Measurements from ENCODE around the gene ZNF605. TPM values are rescaled to one million over a fixed set of nuclear protein-coding genes. Genes with fewer than 3 reads are reported as not detected.
"Not testable (repeated sequence)": the region's sequence is repeated elsewhere in the genome, so short reads cannot be mapped to it uniquely, and the experiment has no call there.

ZNF605 gene
- 5.7 and 7.1 TPM in 2 replicates for total RNA-seq (2014; rRNA removed; shearing (Covaris generic))

DNA sequence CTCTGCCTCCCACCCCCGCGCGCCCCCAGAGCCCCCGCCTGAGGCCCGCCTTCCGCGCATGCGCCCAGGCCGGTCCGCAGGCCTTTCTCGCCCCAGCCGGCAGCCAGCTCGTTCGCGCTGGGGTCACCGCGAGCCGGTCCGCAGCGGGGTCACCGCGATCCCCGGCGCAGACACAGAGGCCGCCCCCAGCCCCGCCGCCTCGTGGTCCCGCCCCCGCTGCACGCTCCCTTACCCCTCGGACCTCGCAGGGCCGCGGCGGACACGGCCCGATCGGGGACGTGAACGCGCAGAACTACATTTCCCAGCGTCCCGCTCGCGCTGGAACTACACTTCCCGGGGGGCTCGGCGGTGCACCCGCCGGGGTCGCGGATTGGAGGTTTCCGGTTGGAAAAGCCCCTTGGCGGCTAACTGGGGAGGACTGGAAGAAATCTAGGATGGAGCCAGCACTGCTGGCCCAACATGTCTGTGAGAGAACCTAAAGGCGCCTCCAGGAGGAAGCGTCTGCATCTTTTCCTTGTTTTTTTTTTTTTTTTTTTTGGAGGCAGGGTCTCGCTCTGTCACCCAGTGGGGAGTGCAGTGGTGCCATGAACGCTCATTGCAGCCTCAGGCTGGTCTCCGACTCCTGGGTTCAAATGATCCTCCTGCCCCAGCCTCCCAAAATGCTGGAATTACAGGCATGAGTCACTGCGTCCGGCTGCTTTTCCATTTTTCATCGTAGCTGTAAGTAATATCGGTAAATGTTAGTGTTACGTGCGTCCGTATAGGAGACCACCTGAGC lies at the start of gene ZNF605:
TSS of gene ZNF605 (minus strand) at position 296 of the 778 bp plus-strand sequence. CDS start 10,671 bp downstream, outside the sequence.
- in situ Hi-C loops (cut with HindIII; ENCODE audit: low sequenced_read_pairs) = no loop called here
- DNase-seq (ENCODE audit: low spot score) = peak; percentile 88

DNA sequence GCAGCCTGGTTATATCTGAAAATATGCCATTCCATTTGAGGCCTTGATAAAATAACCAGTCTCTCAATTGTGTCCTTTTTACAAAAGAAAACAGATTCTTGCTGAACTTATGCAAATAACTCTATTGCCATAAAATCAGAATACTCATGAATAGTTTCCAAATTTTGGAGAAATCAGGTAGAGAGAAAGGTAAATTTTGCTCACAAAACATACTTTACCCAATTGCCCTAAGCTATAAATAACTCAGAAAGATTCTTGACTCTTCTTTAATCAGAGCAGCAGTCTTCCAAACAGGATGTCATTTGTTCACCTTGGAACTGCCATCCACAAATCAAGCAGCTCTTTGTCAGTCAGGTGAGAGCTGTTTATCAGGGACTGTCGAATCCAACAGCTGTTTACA lies 42.6 kb upstream of the ZNF605 start:
- in situ Hi-C loops (cut with HindIII; ENCODE audit: low sequenced_read_pairs) = no loop called here
- DNase-seq (ENCODE audit: low spot score) = no peak

DNA sequence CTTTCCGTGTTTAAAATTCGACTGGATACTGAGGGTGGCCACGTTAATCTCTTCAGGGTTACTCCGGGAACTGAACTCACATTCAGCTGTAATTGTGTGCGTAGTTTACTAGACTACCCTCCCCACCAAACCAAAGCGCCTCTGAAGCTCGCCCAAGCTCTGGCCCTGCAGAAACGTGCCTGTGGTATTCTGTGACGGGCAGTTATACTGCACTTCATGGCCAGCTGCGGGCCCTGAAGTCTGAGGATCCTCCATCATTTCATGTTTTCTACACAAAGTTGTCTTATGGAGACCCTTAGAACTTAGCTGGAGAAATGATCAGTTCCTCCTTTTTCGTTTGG lies 30.7 kb upstream of the ZNF605 start:
- peak; percentile 1 for DNase-seq (ENCODE audit: low spot score)
- in situ Hi-C loops (cut with HindIII; ENCODE audit: low sequenced_read_pairs) = no loop called here

DNA sequence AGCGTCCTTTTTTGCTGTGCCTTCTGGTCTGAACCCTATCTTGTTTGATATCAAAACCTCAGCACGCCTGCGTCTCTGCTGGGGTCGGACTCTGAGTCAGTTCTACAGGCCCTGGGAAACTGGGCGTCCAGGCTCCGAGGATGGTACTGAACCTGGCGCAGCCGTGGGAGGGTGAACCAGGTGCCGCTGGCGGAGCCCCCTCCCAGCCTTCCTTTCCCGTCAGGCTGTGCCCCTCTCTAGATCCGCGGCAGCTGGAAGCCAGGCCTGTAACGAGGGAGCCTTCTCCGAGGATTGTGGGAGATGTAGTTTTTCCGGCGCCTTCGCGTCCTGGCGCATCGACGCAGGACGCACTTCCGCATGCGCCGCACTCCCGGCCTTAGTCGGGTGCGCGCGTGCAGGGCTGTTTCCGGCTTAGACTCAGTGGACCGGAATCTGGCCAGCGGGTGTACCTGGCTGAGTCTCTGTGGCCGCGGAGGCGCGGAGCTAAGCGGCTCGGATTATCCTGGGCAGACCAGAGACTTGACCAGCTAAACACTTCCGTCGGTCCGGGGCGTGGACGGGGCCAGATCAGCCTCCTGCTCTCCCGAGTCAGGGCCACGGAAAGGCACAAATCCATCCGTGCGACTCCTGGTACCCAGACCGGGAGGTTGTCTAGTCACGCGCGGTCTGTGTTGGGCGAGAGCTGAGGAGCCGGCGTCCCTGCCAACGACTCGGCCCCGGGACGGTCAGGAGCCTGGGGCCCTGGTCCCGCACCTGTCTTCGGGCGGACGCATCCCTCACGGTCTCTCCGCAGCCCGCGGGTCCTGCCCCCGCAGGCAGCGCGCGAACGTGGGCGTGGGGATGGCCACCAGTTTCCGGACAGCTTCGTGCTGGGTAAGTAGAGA lies 30.1 kb upstream of the ZNF605 start, which contains the start of gene ZNF26:
TSS of gene ZNF26 (plus strand) at position 367 of the 884 bp plus-strand sequence. CDS start at position 841, 474 bp downstream.
- in situ Hi-C loops (cut with HindIII; ENCODE audit: low sequenced_read_pairs) = no loop called here
- peak; percentile 96 for DNase-seq (ENCODE audit: low spot score)

DNA sequence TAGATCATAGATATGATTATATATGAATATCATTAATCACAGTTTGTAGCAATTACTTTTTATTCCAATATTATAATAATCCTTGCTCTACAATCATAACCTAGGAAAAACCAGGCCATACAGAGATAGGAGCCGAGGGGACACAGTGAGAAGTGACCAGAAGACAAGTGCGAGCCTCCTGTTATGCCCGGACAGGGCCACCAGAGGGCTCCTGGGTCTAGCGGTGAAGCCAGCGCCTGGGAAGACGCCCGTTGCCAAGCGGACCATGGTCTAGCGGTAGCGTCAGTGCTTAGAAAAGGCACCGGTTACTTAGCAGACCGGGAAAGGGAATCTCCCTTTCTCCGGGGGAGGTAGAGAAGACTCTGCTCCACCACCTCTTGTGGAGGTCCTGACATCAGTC lies 20.8 kb upstream of the ZNF605 start:
- DNase-seq (ENCODE audit: low spot score); in situ Hi-C loops (cut with HindIII; ENCODE audit: low sequenced_read_pairs): not testable (repeated sequence)

DNA sequence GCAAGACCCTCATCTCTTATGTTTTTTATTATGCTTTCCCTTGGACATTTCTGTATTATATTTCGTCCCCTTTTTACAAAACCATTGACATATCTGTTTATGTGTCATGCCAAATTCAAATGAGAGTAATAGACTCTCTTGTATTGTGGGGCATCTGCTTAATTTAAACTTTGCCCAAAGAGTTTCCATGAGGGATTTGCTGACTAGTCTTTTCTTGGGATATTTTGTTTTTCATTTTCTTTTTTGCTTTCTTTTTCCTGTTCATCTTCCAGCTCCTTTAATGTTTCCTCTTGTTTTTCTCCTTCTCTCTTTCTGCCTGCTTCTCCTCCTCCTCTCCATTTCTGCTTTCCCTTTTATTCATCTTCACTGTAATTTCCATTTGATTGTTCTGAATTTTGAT lies 16.3 kb upstream of the ZNF605 start:
- DNase-seq (ENCODE audit: low spot score) = no peak
- in situ Hi-C loops (cut with HindIII; ENCODE audit: low sequenced_read_pairs) = no loop called here

DNA sequence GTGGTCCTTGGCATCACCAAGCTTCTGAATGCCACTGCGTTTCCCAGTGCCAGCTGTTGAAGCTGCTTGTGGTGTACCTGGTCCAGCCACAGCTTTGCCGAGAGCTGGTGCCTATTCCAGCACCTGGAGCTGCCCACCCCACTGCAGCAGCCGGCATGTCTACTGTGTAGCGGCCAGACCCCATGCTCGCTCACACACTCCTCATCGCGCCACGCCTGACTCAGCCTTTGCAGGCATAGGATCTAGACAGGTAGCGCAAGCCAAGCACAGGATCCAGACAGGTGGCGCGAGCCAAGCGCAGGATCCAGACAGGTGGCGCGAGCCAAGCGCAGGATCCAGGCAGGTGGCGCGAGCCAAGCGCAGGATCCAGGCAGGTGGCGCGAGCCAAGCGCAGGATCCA lies 11.6 kb upstream of the ZNF605 start:
- DNase-seq (ENCODE audit: low spot score) = no peak
- in situ Hi-C loops (cut with HindIII; ENCODE audit: low sequenced_read_pairs) = no loop called here

DNA sequence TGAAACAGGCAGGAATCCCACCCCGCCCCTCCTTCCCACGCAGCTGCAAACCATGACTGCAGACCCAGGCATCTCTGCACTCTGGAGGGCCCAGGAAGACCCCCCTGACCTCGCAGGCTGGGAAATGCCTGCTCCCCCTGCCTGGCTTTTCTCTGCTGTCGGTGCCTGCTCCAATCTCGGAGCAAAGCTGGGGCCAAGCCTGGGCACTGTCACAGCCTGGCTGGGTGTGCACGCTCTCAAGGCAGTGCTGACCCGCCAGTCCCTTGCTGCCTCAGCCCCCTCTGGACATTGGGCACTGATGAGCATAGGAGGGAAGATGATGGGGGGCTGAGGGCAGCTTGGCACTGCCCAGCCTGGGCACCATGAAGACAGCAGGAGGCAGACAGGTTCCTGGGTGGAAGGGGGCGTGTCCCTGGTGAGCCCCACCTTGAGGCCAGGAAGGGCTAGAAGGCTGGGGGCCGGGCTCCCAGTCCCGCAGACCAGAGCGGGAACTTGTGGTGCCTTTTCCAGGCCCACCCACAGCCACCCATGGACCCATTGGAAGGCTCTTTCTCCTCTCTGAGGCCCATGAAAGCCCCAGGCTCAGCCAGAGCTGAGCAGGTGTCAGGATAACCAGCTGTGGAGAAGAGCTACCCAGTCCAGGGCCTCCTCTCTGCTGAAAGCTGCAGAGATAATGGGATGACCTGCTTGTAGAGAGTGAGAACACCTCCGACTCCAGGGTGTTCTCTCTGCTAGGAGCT lies 10.7 kb upstream of the ZNF605 start:
- in situ Hi-C loops (cut with HindIII; ENCODE audit: low sequenced_read_pairs) = no loop called here
- no peak for DNase-seq (ENCODE audit: low spot score)

DNA sequence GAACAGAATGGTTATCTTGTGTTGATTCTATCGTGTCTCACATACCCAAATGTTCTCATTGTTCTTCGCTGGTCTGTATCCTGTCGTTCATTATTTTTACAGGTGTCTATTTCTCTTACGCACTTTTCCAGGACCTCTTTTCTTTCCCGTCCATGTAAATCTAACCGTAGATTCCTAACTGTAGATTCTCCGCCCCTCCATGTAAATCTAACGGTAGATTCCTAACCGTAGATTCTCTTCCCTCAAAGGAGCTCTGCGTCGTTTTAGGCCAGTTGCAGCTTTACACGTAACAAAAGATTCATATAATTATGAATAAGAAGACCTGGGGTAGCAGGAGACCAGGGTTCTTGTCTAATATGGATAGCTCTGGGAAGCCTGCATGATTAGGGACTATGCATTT lies 9.7 kb upstream of the ZNF605 start:
- in situ Hi-C loops (cut with HindIII; ENCODE audit: low sequenced_read_pairs) = no loop called here
- DNase-seq (ENCODE audit: low spot score) = no peak

DNA sequence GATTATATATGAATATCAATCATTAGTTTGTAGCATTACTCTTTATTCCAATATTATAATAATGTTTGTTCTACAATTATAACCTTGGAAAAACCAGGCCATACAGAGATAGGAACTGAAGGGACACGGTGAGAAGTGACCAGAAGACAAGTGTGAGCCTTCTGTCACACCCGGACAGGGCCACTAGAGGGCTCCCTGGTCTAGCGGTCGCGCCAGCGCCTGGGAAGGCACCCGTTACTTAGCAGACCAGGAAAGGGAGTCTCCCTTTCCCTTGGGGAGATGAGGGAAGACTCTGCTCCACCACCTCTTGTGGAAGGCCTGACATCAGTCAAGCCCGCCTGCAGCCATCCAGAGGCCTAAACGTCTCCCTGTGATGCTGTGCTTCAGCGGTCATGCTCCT lies 7.8 kb upstream of the ZNF605 start:
- DNase-seq (ENCODE audit: low spot score) = peak; percentile 2
- in situ Hi-C loops (cut with HindIII; ENCODE audit: low sequenced_read_pairs) = not testable (repeated sequence)

DNA sequence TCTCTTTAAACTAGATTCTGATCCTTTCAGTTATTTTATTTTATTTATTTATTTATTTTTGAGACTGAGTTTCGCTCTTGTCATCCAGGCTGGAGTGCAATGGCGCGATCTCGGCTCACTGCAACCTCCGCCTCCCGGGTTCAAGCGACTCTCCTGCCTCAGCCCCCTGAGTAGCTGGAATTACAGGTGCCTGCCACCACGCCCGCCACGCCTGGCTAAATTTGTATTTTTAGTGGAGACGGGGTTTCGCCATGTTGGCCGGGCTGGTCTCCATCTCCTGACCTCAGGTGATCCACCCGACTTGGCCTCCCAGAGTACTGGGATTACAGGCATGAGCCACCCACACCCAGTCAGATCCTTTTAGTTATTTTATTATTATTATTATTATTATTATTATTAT lies 5.7 kb upstream of the ZNF605 start:
- in situ Hi-C loops (cut with HindIII; ENCODE audit: low sequenced_read_pairs) = not testable (repeated sequence)

DNA sequence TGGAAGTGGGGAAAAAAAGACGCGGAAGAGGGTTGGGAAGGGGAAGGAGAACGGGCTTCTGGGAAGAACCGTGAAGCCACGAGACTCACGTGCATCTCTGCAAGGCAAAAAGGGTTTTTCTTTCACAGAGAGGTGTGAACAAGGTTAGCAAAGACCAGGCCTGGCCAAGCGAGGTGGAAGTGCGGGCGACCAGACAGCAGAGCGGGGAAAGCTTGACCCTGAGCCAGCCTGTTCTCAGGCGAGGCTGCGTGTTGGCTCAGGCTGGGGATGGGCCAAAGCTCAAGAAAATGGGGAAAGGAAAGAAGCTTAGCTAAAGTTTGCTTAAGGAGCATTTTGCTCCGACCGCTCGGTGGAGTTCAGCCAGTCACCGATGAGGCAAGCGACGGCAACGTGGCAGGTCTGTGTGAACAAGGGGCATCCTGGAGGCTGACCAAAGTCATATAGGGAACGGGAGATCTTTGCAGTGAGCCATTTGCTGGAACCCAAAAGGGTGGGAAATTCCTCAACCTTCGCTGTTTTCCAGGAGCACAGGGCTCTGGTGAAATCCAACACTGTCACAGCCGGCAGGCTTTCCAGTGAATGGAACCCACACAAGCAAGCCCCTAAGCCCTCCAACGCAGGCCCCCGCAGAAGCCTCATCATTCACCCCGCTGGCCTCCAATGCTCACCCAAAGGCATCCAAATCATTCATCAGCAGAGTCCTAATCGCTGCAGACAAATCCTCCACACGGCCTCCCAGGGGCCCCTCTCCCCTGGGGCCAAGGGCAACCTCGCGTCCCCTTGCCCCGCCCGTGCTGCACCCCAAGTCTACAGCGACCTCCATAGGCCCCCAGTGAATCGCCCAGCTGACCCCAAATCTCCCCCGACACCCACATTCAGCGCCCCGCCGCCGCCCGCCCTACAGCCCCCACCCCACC lies 754 bp downstream of the ZNF605 start:
- DNase-seq (ENCODE audit: low spot score) = peak; percentile 48

More for the DNA sequence above, 5.7 kb upstream of the ZNF605 start:
- not testable (repeated sequence) for DNase-seq (ENCODE audit: low spot score)

DNA sequence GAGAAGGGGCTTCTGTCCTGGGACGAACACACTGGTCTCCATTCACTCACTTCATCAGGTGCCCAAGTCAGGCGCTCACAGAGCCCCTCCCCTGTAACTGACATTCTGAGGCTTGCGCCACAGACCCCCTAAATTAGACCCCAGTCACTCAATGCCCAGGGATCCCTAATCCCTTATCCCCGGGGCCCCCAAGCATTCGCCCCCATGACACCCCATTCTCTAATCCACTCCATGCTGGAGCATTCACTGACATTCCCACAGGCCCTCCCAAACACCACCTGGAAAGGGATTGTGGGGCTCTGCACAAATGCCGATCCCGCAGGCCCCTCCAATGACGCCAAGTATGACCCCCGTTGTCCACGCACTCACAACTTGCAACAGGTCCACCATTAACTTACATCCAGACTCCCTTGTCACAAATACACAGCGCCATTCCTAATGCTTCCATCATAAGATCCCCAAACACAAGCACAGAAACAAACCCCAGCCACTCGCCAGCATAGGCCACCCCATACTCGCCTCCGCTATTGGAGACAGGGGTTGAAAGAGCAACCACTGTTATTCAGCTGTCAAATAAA lies 1.5 kb downstream of the ZNF605 start:
- DNase-seq (ENCODE audit: low spot score) = no peak
- in situ Hi-C loops (cut with HindIII; ENCODE audit: low sequenced_read_pairs) = no loop called here

More for the DNA sequence above, 754 bp downstream of the ZNF605 start:
- in situ Hi-C loops (cut with HindIII; ENCODE audit: low sequenced_read_pairs) = no loop called here

DNA sequence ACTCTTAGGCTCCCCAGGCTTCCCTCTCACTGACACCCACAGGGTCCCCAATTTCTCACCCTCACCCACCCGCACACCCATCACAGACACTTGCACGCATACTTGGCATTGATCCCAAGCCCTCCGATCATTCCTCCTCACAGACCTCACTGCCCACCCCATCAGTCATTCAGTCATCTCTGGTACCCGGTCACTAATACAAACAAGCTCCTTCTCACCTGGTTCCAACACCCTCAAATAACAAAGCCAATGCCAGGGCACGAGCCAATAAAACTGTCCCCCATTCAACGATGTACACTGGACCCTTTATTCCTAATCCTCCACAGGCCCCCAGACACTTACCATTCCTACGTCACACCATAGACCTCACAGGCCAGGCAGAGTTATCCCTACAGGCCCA lies 2.3 kb downstream of the ZNF605 start:
- DNase-seq (ENCODE audit: low spot score) = no peak
- in situ Hi-C loops (cut with HindIII; ENCODE audit: low sequenced_read_pairs) = no loop called here

DNA sequence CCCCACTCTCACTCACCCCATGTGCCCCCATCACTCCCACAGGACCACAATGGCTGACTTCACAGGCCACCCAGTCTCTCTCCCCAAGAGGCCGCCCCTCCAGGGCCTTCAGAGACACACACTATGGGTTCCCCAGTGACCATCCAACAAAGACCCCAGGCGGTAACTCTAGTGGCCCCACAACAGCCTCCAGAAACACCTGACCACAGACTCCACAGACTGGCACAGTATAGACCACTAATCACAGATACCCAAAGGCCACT lies 3.0 kb downstream of the ZNF605 start:
- in situ Hi-C loops (cut with HindIII; ENCODE audit: low sequenced_read_pairs) = no loop called here
- no peak for DNase-seq (ENCODE audit: low spot score)

DNA sequence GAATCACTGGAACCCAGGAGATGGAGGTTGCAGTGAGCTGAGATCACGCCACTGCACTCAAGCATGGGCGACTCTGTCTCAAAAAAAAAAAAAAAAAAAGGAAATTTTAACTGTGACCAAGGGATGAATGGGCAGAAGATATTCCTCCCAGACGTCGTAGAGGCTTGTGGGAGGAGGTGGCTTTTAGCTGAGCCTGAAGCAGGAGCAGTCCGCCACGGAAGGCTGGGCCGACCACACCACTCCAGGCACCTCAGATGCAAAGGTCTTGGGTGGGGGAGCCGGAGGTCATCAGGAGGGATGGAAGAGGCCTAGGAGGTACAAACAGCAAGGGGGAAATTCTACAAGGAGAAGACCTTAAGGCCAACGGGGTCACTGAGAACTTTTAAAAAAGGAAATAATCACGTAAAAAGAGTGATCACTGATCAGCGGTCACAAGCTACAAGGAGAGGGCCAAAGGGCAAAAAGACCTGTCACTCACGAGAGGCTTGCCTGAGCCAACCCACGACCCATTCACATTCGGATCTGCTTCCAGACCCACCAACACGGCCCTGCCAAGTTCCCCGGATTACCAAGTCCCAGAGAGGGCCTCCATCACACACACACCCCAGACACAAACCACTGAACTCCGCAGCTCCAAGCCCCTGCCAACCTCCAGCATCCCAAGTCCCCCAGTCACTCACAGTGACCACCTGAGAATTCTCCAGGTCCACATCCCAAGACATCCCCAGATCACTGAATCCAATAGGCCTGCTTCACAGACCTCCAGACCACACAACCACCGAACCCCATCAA lies 3.5 kb downstream of the ZNF605 start:
- DNase-seq (ENCODE audit: low spot score) = no peak
- in situ Hi-C loops (cut with HindIII; ENCODE audit: low sequenced_read_pairs) = no loop called here

DNA sequence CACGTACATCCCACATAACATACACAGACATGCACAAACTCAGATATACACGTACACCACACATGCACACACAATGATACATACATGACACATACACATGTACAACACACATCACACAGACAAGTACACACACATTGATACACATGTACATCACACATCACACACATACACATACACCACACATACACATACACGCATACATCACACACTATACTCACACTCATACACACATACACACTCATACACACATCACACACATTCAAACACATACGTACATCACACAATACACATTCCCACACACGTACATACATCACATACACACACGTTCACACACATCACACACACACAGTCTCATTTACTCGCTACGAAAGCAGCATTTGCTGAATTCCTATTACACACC lies 4.5 kb downstream of the ZNF605 start:
- in situ Hi-C loops (cut with HindIII; ENCODE audit: low sequenced_read_pairs) = no loop called here
- DNase-seq (ENCODE audit: low spot score) = no peak

Measured in G401 (cell line).